ENCODE results near the gene MRPL10.

MRPL10 gene

DNA sequence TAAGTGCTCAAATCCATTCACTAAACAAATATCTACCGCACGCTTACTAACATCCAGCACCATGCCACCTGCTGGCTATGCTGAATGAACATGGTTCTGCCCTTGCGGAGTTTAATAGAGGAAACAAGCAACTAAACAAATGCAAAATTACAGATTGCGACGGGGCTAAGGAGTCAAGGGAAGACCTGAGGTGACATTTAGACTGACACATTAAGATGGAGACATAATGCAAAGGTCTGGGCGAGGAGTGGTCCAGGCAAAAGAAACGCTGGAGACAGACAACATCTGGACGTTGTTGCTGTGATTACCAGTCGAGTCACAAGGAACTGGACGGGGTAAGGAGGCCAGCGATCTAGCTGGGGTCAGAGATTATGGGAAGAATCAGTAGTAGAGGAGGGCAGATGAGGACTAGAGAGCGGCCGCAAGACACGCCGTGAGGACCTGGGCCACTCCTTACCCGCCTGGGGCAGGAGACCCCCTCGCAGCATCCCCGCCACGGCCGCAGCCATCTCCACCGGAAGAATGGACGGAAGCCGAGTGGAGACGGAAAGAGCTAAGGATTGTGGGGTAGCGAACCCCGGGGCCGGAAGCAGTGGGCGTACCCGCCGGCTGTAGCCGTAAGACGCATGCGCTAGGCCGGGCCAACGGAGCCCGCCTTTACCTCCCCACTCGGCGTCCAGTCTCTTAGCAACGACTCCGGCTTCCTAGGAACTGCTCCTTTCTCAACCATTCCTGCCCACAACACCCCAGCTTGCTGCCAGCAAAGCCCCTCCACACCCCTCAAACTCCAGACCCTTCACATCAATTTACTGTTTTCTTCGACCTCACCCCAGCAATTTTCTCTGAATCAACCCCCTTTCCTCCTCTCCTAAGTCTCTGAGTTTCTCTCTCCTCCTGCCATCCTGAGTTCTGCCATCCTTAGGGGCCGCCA, at the start of gene MRPL10, which contains the start of gene LRRC46:
Gene MRPL10, minus strand, starts transcription at position 539 of the 931 bp plus-strand sequence. Its CDS starts 30 bp downstream, at position 509.
Gene LRRC46, plus strand, starts transcription at position 668 of the 931 bp plus-strand sequence. CDS start 320 bp downstream, outside the sequence.
- DNase-seq: peak; percentile 95

DNA sequence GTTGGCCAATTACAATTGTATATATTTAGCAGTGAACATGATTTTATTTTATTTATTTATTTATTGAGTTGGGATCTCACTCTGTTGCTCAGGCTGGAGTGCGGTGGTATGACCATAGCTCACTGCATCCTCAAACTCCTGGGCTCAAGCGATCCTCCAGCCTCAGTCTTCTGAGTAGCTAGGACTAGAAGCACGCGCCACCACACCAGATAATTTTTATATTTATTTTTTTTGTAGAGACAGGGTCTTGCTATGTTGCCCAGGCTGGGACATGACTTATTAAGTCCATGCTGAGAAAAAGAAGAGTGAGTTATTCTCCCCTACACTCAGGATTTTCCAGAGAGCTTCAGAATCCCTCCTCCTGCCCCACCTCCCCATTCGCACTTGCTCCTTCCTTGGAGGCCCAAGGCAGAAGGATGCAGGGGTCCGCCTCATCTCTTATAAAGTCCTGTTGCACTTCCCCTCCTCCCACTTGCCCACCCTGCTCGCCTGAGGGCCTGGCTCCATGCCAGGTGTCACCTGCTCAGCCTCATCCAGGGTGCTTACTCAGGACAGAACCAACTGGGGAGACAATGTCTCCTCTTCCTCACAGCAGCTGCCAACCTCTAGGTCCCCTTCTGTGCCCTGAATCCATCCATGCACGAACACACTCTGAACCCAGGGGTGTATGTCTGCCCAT, 48.6 kb upstream of the MRPL10 start:
- no peak for DNase-seq

DNA sequence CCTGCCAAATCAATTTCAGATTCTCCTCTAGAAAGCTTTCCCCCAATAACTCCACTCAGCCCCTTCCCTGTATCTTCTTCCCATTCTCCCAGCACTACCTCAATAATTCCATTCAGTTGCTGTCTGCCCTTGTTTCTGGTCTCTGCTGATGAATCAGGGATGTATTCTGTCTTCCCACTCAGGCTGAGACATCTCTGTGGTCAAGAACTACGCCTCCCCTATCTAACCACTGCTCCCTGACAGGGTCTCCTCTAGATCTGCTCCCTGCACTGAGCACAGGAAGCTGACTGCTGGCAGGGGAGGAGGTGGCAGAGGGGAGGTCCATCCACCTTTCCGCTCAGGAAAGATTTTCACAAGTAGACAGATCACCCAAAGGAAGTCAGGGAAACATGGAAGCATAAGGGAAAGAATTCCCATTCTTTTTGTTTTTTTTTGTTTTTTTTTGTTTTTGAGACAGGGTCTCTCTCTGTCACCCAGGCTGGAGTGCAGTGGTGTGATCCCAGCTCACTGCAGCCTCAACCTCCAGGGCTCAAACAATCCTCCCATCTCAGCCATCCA, 47.8 kb upstream of the MRPL10 start:
- peak; percentile 51 for DNase-seq

DNA sequence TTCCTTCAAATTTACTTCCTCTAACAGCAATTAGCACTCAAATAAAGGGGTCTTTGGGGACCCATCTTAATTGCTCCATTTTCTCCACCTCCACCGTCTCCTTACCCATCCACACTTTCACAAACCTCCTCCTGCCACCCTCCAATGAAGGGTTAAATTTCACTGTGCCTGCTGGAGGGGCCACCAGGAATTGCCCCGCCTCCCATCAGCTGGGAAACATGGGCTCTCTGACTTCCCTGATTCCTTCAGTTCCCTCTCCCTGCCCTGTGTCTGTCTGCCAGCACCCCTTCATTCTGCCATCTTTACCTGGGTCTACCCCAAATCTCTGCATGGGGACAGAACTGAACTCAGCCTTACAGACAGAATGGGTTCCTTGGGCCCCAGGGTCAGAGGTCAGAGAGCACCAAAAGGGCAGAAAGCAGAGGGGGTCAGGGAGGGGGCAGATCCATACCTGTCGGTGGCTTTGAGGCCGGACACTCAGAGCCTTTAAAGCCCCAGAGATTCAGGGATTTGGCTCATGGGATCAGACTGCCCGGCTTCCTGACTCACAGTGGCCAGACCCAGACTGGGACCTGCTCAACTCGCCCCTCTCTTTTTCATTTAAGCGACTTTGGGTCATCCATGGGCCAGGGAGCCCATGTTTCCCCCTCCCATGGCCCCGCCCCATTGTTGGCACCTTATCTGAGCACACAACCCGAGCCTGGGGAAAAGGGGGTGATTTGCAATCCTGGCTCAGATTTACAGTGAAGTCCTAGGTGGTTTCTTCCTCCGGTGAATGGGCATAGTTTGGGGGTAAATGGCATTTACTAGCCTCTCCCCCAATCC, 47.1 kb upstream of the MRPL10 start:
- no peak for DNase-seq

DNA sequence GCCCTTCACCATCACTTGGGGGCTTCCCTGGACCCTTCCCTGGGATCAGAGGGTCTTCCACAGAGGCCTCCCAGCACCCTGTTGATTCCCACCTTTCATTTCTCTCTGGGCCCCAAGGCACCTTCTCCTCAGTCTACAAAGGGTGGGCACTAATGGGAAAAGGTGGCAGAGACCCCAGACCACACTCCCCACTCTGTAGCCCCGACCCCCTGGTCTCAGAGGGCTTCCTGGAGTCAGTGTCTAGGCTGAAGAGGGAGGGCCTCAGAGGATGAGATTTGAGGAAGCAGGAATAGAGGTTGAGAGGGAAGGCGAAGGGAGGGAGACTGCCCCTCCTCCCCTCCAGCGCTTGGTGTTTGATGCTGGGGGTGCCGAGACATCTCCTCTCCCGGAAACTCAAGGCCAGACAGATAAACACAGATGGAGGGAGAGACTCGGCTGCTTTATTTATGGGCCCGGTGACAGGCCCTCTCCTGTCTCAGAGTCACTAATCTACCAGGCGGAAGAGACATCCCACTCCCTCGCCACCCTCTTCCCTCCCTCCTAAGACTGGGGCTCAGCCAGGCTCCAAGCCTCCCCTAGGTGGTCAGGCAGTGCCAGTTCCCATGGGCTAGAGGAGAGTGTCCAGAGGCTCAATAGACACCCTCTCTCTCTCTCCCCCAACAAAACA, 46.2 kb upstream of the MRPL10 start:
- peak; percentile 20 for DNase-seq

DNA sequence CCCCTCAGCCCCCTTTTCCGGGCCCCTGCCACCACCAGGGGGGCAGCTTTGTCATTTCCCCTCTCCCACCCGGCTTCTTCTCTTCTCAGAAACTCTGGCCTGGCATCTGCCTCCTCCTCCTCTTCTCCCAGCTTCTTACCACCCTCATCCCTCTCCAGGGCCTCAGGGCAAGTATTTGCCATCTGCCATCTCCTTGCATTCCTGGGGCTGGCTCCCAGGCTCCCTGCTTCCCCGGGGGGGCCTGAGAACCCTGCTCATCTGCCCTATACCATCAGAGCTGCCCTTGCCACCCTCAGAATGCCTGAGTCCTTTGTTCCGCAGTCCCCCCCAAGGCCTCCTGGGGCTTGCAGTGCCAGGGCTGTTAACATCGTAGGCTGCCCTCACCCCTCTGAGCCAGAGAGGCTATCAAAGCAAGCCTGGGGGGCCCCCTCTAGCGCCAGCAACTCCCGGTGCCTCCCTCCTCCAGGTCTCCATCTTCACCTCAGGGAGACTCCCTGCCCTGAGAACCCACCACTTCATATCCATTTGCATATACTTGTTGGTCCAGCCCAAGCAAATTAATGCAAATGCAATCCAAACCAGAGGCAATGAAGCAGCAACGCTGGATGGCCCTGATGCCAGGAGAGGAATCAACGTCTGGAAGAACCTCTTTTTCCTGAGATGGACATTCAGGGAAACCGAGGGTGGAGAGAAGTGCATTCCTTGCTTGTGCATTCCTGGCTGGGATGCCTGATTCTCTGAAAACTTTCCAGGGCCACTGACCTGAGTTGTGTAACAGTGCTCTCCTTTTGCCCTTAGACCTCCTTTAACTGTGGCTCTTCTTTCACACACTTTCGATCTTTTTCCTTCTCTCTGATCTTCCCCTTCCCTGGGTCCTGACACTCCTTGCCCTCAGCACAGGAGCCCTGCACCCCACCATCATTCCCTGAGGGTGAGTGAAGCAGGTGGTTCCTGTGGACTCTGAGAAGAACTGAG, 44.0 kb upstream of the MRPL10 start:
- DNase-seq: no peak

DNA sequence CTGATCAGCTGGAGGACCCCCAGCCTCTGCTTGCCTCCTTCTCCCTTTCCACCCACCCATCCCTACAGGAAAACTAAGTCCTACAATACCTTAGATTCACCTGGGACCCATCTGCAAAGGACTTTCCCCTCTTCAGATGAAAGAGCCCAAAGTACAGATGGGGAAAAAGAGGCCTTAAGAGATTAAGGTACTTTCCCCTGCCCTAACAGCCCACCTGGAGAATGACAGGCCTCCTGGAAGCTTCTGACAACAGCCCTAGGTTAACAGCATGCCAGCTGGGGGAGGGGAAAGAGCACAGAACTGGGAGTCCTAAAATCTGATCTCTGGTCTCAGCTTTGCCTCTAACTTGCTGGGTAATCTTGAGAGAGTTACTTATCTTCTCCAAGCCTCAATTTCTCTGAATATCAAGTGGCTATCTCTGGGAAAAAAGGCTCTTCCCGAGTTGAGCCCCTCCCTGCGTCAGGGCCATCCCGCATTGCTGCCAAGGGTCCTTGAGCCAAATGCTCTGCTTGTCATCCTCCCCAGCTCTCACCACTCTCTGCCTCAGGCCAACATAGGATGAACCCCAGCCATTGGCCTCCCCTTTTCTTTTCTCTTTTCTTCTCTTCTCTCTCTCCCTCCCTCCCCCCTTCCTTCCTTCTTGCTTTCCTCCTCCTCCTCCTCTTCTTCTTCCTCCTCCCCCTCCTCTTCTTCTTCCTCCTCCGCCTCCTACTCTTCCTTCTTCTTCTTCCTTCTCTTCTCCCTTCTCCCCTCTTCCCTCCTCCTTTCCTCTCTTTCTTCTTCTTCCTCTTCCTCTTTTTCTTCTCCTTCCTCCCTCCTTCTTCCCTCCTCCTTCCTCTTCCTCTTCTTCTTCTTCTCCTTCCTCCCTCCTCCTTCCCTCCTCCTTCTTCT, 42.1 kb upstream of the MRPL10 start:
- no peak for DNase-seq

DNA sequence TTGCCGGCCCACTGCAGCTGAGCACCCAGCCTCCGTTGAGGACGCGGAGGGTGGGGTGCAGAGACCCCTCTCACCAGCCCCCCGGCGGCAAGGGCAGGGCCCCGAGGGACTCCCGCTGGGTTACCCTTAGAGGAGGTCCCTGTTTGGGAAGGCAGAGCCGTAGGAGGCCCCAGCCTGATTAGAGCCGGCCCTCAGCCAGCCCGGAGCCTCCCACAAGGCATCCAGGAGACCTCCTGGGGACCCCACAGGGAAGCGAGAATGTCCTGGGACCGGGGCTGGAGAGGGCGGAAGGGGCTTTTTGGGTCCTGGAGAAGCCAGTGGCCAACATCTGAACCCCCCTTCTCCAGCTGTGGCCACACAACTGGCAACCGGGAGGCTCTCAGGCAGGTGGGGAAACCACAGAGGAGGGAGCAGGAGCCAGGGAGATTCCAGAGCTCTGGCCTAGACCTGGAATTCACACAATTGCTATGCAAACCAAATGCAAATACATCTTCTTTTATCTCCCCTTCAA, 41.4 kb upstream of the MRPL10 start:
- no peak for DNase-seq

DNA sequence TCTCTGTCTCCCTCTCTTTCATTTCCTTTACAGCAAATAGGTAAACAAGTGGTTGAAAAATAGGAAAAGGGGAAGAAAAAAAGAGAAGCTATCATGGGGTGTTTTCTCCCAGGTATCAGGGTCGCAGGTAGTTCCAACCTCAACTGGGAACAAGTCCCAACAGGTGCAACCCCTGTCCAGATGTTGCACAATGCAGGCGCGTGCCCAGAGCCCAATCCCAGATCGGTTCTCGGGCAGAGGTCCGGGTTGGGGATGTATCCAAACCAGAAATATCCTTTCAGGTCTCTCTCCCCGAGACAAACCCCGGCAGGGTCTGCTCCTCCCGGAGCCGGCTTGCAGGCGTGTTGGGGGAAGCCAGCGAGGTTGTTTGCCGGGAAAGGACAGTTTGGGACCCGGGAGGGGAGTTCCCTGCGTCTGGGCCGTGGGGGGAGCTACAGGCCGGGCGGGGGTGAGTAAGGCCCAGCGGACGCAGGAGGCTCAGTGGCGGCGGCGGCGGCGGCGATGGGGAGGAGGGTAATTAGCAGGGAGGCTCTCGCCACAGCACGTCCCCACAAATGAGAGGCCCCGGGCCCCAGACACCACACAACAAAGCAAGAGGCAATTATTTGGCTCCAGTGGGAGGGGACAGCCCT, 40.8 kb upstream of the MRPL10 start:
- DNase-seq: no peak

DNA sequence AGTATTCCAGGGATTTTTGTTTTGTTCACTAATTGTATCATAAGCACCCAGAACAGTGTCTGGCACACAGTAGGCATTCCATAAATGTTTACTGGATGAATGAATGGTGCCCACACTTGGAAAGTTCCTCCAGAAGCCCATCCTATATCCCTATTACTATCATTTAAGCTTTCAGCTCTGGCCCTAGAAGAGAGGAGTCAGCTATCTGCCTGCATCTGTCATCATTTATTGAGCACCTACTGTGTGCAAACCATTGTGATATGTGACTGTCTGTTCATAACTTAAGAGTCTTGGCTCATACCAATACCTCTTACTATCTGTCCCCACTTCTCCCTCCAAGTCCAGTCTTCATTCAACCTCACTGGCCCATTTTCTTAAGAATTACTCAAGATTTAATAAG, 39.7 kb upstream of the MRPL10 start:
- no peak for DNase-seq

DNA sequence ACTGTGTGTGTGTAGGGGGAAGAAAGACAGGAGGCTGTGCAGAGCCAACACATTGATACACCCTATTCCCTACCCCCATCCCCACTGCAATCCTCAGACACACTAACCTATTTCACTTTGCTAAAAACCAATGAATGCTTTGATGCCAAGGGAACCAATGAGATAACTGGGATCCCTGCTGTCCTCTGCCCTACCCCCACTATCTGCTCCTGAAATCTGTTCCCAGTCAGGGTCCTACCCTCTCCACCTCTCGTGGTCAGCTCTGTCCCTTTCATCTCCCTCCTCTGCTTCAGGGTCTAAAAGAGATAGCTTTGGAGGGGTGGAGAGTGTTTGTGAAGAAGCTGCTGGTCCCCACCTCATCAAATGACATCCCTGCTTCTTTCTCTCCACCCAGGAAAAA, 38.7 kb upstream of the MRPL10 start:
- no peak for DNase-seq

DNA sequence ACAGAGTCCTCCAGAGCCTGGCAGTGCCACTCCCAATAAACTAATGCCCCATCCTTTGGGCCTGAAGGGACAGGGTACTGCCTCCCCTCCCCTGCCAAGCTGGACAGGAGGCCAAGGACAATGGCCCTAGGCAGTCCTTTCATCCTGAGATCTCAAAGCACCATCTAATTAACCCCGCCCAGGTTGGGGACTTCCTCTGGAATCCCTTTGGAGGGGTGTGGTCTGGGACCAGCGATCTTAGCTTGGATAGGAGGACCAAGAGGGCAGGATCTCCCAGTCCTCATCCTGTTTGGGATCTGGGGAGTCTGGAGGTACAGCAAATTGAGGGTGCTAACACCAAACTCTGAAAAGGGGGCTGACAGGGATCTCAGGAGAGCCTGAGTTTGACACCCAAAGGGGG, 37.8 kb upstream of the MRPL10 start:
- DNase-seq: no peak

DNA sequence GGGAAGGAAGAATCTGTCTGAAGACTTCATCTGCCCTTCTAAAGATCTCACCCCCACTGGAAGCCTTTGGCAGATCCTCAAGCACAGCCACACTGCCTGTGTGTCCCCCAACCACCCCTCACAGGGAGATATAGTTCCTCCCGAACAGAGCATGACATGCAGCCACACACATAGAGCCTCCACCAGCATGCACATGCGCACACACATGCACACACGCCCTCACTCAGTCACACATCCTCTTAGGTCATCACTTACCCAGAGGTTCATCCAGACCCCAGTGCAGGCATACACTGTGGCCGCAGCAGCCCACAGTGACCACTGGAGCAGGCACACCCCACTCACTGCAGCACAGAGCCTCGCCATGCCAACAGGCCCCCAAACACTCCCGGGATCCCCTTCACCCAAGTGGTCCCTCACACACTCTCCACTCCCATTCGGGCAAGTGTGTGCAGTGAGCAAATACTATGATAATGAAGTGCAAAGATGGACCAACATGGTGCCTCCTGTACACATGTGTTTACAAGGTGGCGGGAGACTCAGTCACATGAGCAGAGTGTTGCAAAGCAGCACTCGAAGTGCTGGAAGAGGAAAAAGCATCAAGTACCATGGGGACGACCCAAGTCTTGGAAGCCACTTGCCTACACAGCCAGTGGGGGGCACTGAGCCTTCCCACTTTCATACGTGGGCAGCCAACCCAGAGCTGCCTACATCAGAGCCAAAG, 36.6 kb upstream of the MRPL10 start:
- DNase-seq: no peak

DNA sequence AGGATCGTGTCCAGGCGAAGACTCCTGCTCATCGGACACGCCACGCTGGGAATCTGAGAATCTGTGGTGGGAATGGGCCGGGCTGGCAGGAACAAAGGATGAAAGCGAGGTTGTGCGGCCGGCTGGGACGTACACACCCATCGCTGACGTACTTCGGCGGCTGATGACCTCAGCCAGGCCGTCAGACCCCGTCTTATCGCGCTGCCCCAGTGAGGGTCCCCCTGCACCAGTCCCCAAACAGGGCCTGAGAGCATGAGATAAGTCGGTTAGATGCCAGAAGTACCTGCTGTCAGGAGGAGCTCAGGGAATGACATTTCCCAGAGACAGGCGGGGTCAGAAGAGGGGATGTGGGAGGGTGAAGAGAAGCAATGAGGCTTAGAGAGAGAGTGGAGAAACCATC, 35.6 kb upstream of the MRPL10 start:
- peak; percentile 86 for DNase-seq

DNA sequence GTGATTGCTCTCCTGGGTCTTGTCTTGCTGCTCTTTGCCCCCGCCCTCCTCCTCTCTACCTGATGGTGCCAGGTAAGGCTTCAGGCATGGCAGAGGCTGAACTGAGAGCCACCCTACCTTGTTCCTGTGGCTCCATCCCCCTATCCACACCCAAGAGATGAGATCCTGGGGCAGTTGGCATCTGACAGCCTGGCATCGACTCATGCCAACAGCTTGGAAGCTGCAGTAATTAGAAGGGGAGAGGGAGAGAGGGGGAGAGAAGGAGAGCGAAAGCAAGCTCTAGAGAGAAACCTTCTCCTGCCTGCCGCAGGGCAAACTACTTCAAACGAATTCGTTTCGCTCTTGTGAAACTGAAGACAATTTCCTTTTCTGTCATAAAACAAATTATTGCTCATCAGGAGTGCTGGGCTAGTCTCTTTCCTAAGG, 33.5 kb upstream of the MRPL10 start:
- DNase-seq: no peak

DNA sequence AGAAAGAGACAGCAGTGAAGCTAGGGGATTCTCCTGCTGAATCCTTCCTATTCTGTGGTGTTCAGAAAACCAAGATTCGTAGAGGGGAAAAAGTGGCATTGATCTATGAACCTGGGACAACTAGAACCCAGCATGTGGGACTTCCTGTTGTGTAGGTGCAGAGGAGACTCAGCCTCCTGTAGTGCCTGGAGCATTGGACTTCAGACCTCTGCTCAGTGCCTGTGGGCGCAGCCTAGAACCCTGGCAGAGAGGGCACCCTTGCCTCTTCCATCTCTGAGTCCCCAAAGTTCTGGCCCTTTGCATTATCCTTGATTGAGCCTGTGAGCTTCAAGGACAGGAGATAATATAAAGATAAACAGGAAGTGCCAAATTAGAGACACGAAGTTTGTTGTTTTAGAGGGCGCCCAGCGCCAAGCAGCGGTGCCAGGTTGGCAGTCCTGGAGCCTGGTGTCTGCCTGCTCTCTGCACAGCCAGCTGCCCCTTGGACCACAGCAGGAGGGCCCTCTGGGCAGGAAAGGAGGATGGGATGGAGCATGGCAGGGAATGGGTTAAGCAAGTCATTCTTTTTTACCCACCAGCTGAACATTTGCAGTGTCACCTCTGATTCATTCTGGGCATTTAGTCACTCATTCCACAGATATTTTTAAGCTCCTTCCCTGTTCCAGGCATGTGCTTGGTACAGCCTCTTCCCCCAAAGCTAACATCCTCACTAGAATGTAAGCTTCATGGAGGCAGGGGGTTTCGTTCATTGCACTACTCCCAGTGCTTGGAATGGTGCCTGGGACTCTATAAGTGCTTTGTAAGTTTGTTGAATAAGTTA, 31.5 kb upstream of the MRPL10 start:
- DNase-seq: peak; percentile 17

DNA sequence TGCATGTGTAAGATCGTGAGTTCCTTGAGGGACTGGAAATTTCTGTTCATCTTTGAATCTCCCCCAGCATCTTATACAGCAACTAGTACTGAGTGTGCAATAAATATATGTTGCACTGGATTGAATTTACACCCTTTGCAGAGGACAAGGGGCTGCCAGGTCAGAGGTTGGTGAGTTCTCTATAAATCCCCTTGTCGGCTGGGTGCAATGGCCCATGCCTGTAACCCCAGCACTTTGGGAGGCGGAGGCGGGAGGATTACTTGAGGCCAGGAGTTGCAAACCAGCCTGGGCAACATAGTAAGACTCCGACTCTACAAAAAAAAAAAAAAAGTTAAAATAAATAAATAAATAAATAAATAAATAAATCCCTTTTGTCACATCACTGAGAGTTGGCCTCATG, 29.0 kb upstream of the MRPL10 start:
- no peak for DNase-seq
